GM19351 (cell line): ENCODE data around the gene HMG20A.

Experiments
- ATAC-seq: cut with Tn5 transposase; IDR thresholded peaks from one replicate; pipeline ENCODE4 v1.9.1; 2021; ENCODE audit warnings: mild to moderate bottlenecking, moderate library complexity; ENCODE audit not compliant: unreplicated experiment

Gene HMG20A

GRCh38 chr15:77496715-77497109, 76.0 kb downstream of the HMG20A start:
- ATAC-seq = no peak

GRCh38 chr15:77497110-77497737, 76.5 kb downstream of the HMG20A start:
- no peak for ATAC-seq

GRCh38 chr15:77497942-77498361, 77.3 kb downstream of the HMG20A start:
- no peak for ATAC-seq

- no peak for ATAC-seq
Observed at GRCh38 chr15:77499087-77499760, 78.5 kb downstream of the HMG20A start.

- ATAC-seq = no peak
Observed at GRCh38 chr15:77500989-77501388, 80.3 kb downstream of the HMG20A start.

GRCh38 chr15:77502379-77503095, 81.8 kb downstream of the HMG20A start:
- no peak for ATAC-seq

GRCh38 chr15:77503240-77503639, 82.6 kb downstream of the HMG20A start:
- ATAC-seq = no peak

GRCh38 chr15:77503764-77504163, 83.1 kb downstream of the HMG20A start:
- ATAC-seq = no peak

GRCh38 chr15:77504306-77504705, 83.6 kb downstream of the HMG20A start:
- no peak for ATAC-seq

GRCh38 chr15:77504871-77505270, 84.2 kb downstream of the HMG20A start:
- ATAC-seq = no peak

GRCh38 chr15:77505556-77505955, 84.9 kb downstream of the HMG20A start:
- no peak for ATAC-seq

- ATAC-seq = no peak
Observed at GRCh38 chr15:77506311-77507142, 85.8 kb downstream of the HMG20A start.

GRCh38 chr15:77507143-77507897, 86.6 kb downstream of the HMG20A start:
- ATAC-seq = no peak

GRCh38 chr15:77507911-77508310, 87.2 kb downstream of the HMG20A start:
- no peak for ATAC-seq

- no peak for ATAC-seq
Observed at GRCh38 chr15:77508541-77509243, 88.0 kb downstream of the HMG20A start.

GRCh38 chr15:77510066-77511057, 89.7 kb downstream of the HMG20A start:
- no peak for ATAC-seq

GRCh38 chr15:77511869-77512268, 91.2 kb downstream of the HMG20A start:
- ATAC-seq = no peak

- ATAC-seq = no peak
Observed at GRCh38 chr15:77513226-77513625, 92.5 kb downstream of the HMG20A start.
